ENCODE results near the gene SLC13A2. TPM values are rescaled to one million over a fixed set of nuclear protein-coding genes. Genes with fewer than 3 reads are reported as not detected.
"Not testable (repeated sequence)": the region's sequence is repeated elsewhere in the genome, so short reads cannot be mapped to it uniquely, and the experiment has no call there.

Gene SLC13A2
- 10 to 100 TPM in 3 of 4 donors, not detected in 1; 49.7 to 95.0 (median 50.3) TPM for total RNA-seq

GRCh38 chr17:28473542-28473941 lies at the start of gene SLC13A2:
Gene SLC13A2, plus strand, starts transcription at chr17:28473644. Its CDS starts 69 bp downstream, at chr17:28473713.
- H3K9me3 ChIP-seq = no peaks in the 10 kb centered on the region
- TF ChIP-seq POLR2AphosphoS5 (IDR thresholded peaks at IDR 0.05) (peak in 2 of 3 donors; percentile 61 to 80), EP300 (IDR thresholded peaks at IDR 0.05; ENCODE audit: low read depth) (no peak), CTCF (IDR thresholded peaks at IDR 0.05) (peak in 2 of 5 experiments; percentile 23 to 49), POLR2A (IDR thresholded peaks at IDR 0.05) (peak; percentile 51)
- H3K4me3 ChIP-seq = peak within 1 kb of the TSS in 1 of 4 donors; percentile 0
- peak within 1 kb of the TSS; percentile 40 to 65 (median 63) for H3K27ac ChIP-seq
- in situ Hi-C loops (cut with MboI; ENCODE audit: low pct_ligation_motif_present in 1 of 4, low pct_unique_long_range_greater_than_20kb in 1 of 4, low sequenced_read_pairs in 3 of 4) = no loop called here
- 65% methylated on average over 5 of the region's 5 CpGs; no CpG with 5 or more reads in 1 of the 2 donors for WGBS, 2 donors (ENCODE audit: low coverage in 1 of 2)
- no peaks in the 10 kb centered on the region for H3K27me3 ChIP-seq
- intact Hi-C loops (cut with DNase I; ENCODE audit: low total_unique reads) = no loop called here
- H3K36me3 ChIP-seq = no peaks in the 10 kb centered on the region
- peaks cover 3 to 39% (median 18%) of the 10 kb centered on the region in 4 donors for H3K4me1 ChIP-seq
- DNase-seq = peak; percentile 64

GRCh38 chr17:28425206-28425605 lies 48.2 kb upstream of the SLC13A2 start:
- H3K27me3 ChIP-seq = no peaks in the 10 kb centered on the region
- in situ Hi-C loops (cut with MboI; ENCODE audit: low pct_ligation_motif_present in 1 of 4, low pct_unique_long_range_greater_than_20kb in 1 of 4, low sequenced_read_pairs in 3 of 4) = no loop called here
- intact Hi-C loops (cut with DNase I; ENCODE audit: low total_unique reads) = no loop called here
- H3K9me3 ChIP-seq = no peaks in the 10 kb centered on the region
- no peak for TF ChIP-seq POLR2A (IDR thresholded peaks at IDR 0.05)
- no peak for TF ChIP-seq CTCF (IDR thresholded peaks at IDR 0.05)
- no peak for TF ChIP-seq POLR2AphosphoS5 (IDR thresholded peaks at IDR 0.05)
- no peak for TF ChIP-seq EP300 (IDR thresholded peaks at IDR 0.05; ENCODE audit: low read depth)
- DNase-seq = no peak
- H3K36me3 ChIP-seq = no peaks in the 10 kb centered on the region
- no peaks in the 10 kb centered on the region for H3K4me1 ChIP-seq
- no peak overlapping the region for H3K27ac ChIP-seq
- whole genome bisulfite sequencing, 2 donors (ENCODE audit: low coverage in 1 of 2) = 80 to 85% methylated on average over 11 to 13 of the region's 13 CpGs
- no peak overlapping the region for H3K4me3 ChIP-seq

GRCh38 chr17:28426081-28426519 lies 47.3 kb upstream of the SLC13A2 start:
- Histone ChIP-seq H3K4me3 (no peak overlapping the region), H3K36me3 (no peaks in the 10 kb centered on the region), H3K9me3 (no peaks in the 10 kb centered on the region), H3K27ac (no peak overlapping the region), H3K4me1 (no peaks in the 10 kb centered on the region), H3K27me3 (no peaks in the 10 kb centered on the region)
- intact Hi-C loops (cut with DNase I; ENCODE audit: low total_unique reads) (no loop called here), in situ Hi-C loops (cut with MboI; ENCODE audit: low pct_ligation_motif_present in 1 of 4, low pct_unique_long_range_greater_than_20kb in 1 of 4, low sequenced_read_pairs in 3 of 4) (no loop called here)
- no peak for TF ChIP-seq POLR2A (IDR thresholded peaks at IDR 0.05)
- peak in 4 of 5 experiments; percentile 11 to 37 (median 30) for TF ChIP-seq CTCF (IDR thresholded peaks at IDR 0.05)
- WGBS, 2 donors (ENCODE audit: low coverage in 1 of 2) = 81% methylated on average over 9 of the region's 9 CpGs; no CpG with 5 or more reads in 1 of the 2 donors
- peak; percentile 27 for DNase-seq

GRCh38 chr17:28427371-28427770 lies 46.1 kb upstream of the SLC13A2 start:
- intact Hi-C loops (cut with DNase I; ENCODE audit: low total_unique reads) (no loop called here), in situ Hi-C loops (cut with MboI; ENCODE audit: low pct_ligation_motif_present in 1 of 4, low pct_unique_long_range_greater_than_20kb in 1 of 4, low sequenced_read_pairs in 3 of 4) (no loop called here)
- DNase-seq = no peak
- no peaks in the 10 kb centered on the region for H3K4me1 ChIP-seq
- no peak overlapping the region for H3K27ac ChIP-seq
- H3K9me3 ChIP-seq = no peaks in the 10 kb centered on the region
- no peak overlapping the region for H3K4me3 ChIP-seq
- peaks cover 8% of the 10 kb centered on the region for H3K27me3 ChIP-seq
- no peaks in the 10 kb centered on the region for H3K36me3 ChIP-seq
- WGBS, 2 donors (ENCODE audit: low coverage in 1 of 2) = 74 to 75% methylated on average over 4 to 5 of the region's 5 CpGs
- TF ChIP-seq CTCF (IDR thresholded peaks at IDR 0.05) (no peak), EP300 (IDR thresholded peaks at IDR 0.05; ENCODE audit: low read depth) (no peak), POLR2A (IDR thresholded peaks at IDR 0.05) (no peak), POLR2AphosphoS5 (IDR thresholded peaks at IDR 0.05) (no peak)

- H3K4me1 ChIP-seq; in situ Hi-C loops (cut with MboI; ENCODE audit: low pct_ligation_motif_present in 1 of 4, low pct_unique_long_range_greater_than_20kb in 1 of 4, low sequenced_read_pairs in 3 of 4); intact Hi-C loops (cut with DNase I; ENCODE audit: low total_unique reads); H3K4me3 ChIP-seq; H3K9me3 ChIP-seq; H3K27ac ChIP-seq; DNase-seq; H3K36me3 ChIP-seq; H3K27me3 ChIP-seq: not testable (repeated sequence)
- WGBS, 2 donors (ENCODE audit: low coverage in 1 of 2) = 86 to 100% methylated on average over 4 of the region's 4 CpGs
These were observed 45.5 kb upstream of the SLC13A2 start for GRCh38 chr17:28427982-28428381.
